Astrocyte (in vitro differentiated cells and primary cell): ENCODE data around the gene CTIF. TPM values are rescaled to one million over a fixed set of nuclear protein-coding genes. Genes with fewer than 3 reads are reported as not detected.

Experiments used
- DNase-seq: peaks from one replicate; pipeline ENCODE4 v3.0.0-alpha.2; 2010; ENCODE audit warnings: low read depth
- FAIRE-seq: peaks from 2 replicates; lab custom pipeline; 2011; peaks lifted over from hg19 to GRCh38; lab: Jason Lieb, UNC
- H2AFZ ChIP-seq: 2 replicates; pipeline ENCODE4 v1.6.0; 2012; ENCODE audit warnings: low read depth, low read length, inconsistent platforms
- H3K27ac ChIP-seq: 2 replicates; pipeline ENCODE4 v1.5.1; 2011; ENCODE audit warnings: low read depth, low read length, inconsistent platforms
- H3K27me3 ChIP-seq: 2 replicates; pipeline ENCODE4 v1.6.0; 2011; ENCODE audit warnings: low read length, inconsistent platforms; ENCODE audit not compliant: insufficient read depth
- H3K36me3 ChIP-seq: 2 replicates; pipeline ENCODE4 v1.5.1; 2011; ENCODE audit warnings: low read length, inconsistent platforms; ENCODE audit not compliant: insufficient read depth
- H3K4me1 ChIP-seq: 2 replicates; pipeline ENCODE4 v1.5.1; 2011; ENCODE audit warnings: low read length, inconsistent platforms; ENCODE audit not compliant: insufficient read depth
- H3K4me2 ChIP-seq: 2 replicates; pipeline ENCODE4 v1.6.0; 2012; ENCODE audit warnings: low read length, inconsistent platforms
- H3K4me3 ChIP-seq: 2 replicates; pipeline ENCODE4 v1.5.1; 2011; ENCODE audit warnings: low read depth, mild to moderate bottlenecking, low read length, inconsistent platforms; ENCODE audit not compliant: insufficient read depth
- H3K79me2 ChIP-seq: 2 replicates; pipeline ENCODE4 v1.6.0; 2012; ENCODE audit warnings: mild to moderate bottlenecking, low read length, inconsistent platforms; ENCODE audit not compliant: insufficient read depth
- H3K9ac ChIP-seq: 2 replicates; pipeline ENCODE4 v1.6.0; 2012; ENCODE audit warnings: mild to moderate bottlenecking, low read length, inconsistent platforms
- H3K9me3 ChIP-seq: 2 replicates; pipeline ENCODE4 v1.5.1; 2012; ENCODE audit warnings: low read depth, mild to moderate bottlenecking, low read length, inconsistent platforms; ENCODE audit not compliant: insufficient read depth
- H4K20me1 ChIP-seq: 2 replicates; pipeline ENCODE4 v1.6.0; 2012; ENCODE audit warnings: low read length, inconsistent platforms; ENCODE audit not compliant: insufficient read depth
- H3K27ac Mint-ChIP-seq: one replicate; pipeline ENCODE4 v1.8.0; 2021; ENCODE audit warnings: mild to moderate bottlenecking, mixed read lengths; ENCODE audit not compliant: unreplicated experiment
- H3K27me3 Mint-ChIP-seq: one replicate; pipeline ENCODE4 v1.8.0; 2021; ENCODE audit warnings: low read depth, mixed read lengths; ENCODE audit not compliant: unreplicated experiment
- H3K36me3 Mint-ChIP-seq: one replicate; pipeline ENCODE4 v1.8.0; 2021; ENCODE audit warnings: low read depth, mixed read lengths; ENCODE audit not compliant: unreplicated experiment
- H3K4me1 Mint-ChIP-seq: one replicate; pipeline ENCODE4 v1.8.0; 2021; ENCODE audit warnings: low read depth, mixed read lengths; ENCODE audit not compliant: unreplicated experiment
- H3K4me3 Mint-ChIP-seq: one replicate; pipeline ENCODE4 v1.8.0; 2021; ENCODE audit warnings: mild to moderate bottlenecking, moderate library complexity, mixed read lengths; ENCODE audit not compliant: unreplicated experiment
- H3K9me3 Mint-ChIP-seq: one replicate; pipeline ENCODE4 v1.8.0; 2021; ENCODE audit warnings: mild to moderate bottlenecking, mixed read lengths; ENCODE audit not compliant: unreplicated experiment
- EZH2 ChIP-seq: IDR thresholded peaks from 2 replicates; pipeline ENCODE4 v1.6.1; 2012; ENCODE audit warnings: mild to moderate bottlenecking, low read length, inconsistent platforms; ENCODE audit not compliant: insufficient read depth
- total RNA-seq: library from RNA; stranded (reverse); gene quantifications from 2 replicates; pipeline ENCODE4 v1.2.1, GENCODE V29; 2021
- TF ChIP-seq, protein P1 (sequence below): IDR thresholded peaks from 2 replicates; pipeline ENCODE4 v1.5.1; 2011; ENCODE audit warnings: low read depth, mild to moderate bottlenecking, inconsistent platforms, low read length, moderate library complexity; ENCODE audit not compliant: insufficient read depth

Gene CTIF
- total RNA-seq, 1 donor from 2014 or later, result 101 TPM

DNA sequence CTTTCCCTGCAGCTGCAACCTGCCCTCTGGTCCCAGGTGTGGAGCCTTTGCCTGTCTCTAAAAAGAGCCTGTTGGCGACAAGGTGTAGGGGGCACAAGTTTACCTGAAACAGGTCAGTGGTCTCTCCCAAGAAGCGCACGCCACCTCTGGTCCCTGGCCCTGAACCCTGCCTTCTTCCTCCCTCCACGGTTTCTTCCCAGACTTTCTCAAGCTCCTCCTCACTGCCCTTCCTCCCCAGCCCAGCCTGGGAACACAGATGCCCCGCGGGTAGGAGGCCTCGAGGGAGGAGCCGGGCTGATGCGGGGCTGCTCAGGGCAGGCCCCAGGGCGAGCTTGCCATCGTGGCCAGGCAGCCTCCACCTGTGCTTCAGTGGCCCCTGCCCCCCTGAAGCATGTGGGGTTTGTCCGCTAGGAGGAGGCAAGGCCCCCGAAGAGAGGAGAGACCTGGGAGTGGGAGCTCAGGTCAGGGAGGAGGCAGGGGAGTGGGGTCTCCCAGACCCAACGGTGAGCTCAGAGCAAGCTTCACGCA, 322.4 kb downstream of the CTIF start:
- FAIRE-seq, result no peak
- no peaks in the 10 kb centered on the region for H3K27me3 ChIP-seq
- H3K4me1 ChIP-seq, result peaks cover 48% of the 10 kb centered on the region
- no peak overlapping the region for H3K4me2 ChIP-seq
- no peak overlapping the region for H2AFZ ChIP-seq
- H3K27ac Mint-ChIP-seq, result no peak overlapping the region
- H3K36me3 ChIP-seq, result peaks cover 8% of the 10 kb centered on the region
- peaks cover 41% of the 10 kb centered on the region for H3K36me3 Mint-ChIP-seq
- H4K20me1 ChIP-seq, result no peaks in the 10 kb centered on the region
- no peaks in the 10 kb centered on the region for H3K79me2 ChIP-seq
- no peak for DNase-seq
- peaks cover 21% of the 10 kb centered on the region for H3K4me1 Mint-ChIP-seq
- no peak overlapping the region for H3K4me3 ChIP-seq
- no peak overlapping the region for H3K9ac ChIP-seq
- H3K4me3 Mint-ChIP-seq, result no peak overlapping the region
- H3K9me3 Mint-ChIP-seq, result no peaks in the 10 kb centered on the region
- peaks cover 3% of the 10 kb centered on the region for H3K9me3 ChIP-seq
- H3K27me3 Mint-ChIP-seq, result no peaks in the 10 kb centered on the region
- H3K27ac ChIP-seq, result no peak overlapping the region
- no peak for TF ChIP-seq EZH2
- TF ChIP-seq, protein P1, sequence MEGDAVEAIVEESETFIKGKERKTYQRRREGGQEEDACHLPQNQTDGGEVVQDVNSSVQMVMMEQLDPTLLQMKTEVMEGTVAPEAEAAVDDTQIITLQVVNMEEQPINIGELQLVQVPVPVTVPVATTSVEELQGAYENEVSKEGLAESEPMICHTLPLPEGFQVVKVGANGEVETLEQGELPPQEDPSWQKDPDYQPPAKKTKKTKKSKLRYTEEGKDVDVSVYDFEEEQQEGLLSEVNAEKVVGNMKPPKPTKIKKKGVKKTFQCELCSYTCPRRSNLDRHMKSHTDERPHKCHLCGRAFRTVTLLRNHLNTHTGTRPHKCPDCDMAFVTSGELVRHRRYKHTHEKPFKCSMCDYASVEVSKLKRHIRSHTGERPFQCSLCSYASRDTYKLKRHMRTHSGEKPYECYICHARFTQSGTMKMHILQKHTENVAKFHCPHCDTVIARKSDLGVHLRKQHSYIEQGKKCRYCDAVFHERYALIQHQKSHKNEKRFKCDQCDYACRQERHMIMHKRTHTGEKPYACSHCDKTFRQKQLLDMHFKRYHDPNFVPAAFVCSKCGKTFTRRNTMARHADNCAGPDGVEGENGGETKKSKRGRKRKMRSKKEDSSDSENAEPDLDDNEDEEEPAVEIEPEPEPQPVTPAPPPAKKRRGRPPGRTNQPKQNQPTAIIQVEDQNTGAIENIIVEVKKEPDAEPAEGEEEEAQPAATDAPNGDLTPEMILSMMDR, result no peak

DNA sequence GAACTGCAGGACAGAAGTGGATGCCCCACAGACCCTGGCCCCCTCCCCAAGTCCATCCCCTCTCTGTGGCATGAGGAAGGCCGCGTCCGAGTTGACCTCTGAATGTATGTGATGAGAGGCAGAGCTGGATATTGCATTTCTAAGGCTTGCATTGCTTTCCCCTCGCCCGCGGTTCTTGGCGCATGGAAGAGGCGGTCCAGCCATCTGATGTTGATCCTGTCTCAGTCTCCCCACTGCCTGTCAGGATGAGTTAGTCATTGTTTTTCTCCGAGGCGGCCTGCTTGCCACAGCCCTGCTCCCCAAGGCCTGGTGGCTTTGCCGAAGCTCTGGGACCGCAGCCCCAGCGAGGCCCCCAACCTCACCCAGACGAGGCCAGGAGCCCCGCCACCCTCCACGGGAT, 323.3 kb downstream of the CTIF start:
- Histone ChIP-seq H3K36me3 (peaks cover 8% of the 10 kb centered on the region), H3K27ac (peak overlapping the region; percentile 30), H3K9me3 (peaks cover 3% of the 10 kb centered on the region), H3K27me3 (no peaks in the 10 kb centered on the region), H4K20me1 (no peaks in the 10 kb centered on the region), H3K4me3 (no peak overlapping the region), H3K4me1 (peaks cover 52% of the 10 kb centered on the region), H3K9ac (peak overlapping the region; percentile 10), H2AFZ (no peak overlapping the region), H3K79me2 (no peaks in the 10 kb centered on the region), H3K4me2 (no peak overlapping the region)
- no peak for DNase-seq
- Mint-ChIP-seq H3K27me3 (no peaks in the 10 kb centered on the region), H3K4me3 (no peak overlapping the region), H3K27ac (no peak overlapping the region), H3K9me3 (no peaks in the 10 kb centered on the region), H3K4me1 (peaks cover 16% of the 10 kb centered on the region), H3K36me3 (peaks cover 35% of the 10 kb centered on the region)
- TF ChIP-seq, protein P1, result no peak
- no peak for TF ChIP-seq EZH2
- FAIRE-seq, result no peak

DNA sequence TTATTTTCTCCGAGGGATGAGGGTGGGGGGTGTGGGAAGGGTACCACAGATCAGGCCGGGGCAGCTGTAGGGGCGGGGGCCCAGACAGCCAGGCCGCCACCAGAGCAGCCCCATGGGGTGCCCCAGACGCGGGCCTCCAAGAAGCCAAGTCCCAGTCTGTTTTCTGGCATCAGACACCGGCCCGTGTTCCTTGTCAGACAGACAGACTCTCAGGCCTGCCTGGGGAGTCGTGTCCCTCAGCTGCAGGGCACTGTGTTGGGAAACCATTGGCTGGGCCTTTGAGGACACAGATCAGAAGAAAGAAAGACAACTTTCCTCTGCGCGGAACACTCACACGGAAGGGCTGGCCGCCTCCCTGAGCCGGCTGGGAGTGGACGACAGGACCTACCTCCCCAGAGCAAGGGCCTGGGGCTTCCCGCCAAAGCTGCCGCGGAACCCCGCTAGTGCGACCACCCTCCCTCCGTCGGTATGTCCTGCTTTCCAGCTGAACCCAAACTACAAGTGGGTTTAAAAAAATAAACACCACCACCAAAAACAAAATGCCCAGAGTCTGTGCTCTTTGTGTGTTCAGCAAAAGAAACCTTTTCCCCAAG, 323.9 kb downstream of the CTIF start:
- no peak overlapping the region for H3K4me3 Mint-ChIP-seq
- peaks cover 16% of the 10 kb centered on the region for H3K4me1 Mint-ChIP-seq
- no peak overlapping the region for H3K27ac Mint-ChIP-seq

More for the DNA sequence above, 323.9 kb downstream of the CTIF start:
- TF ChIP-seq, protein P1, result no peak
- no peak for TF ChIP-seq EZH2
- no peak for DNase-seq
- Mint-ChIP-seq H3K9me3 (no peaks in the 10 kb centered on the region), H3K27me3 (no peaks in the 10 kb centered on the region), H3K36me3 (peaks cover 28% of the 10 kb centered on the region)
- Histone ChIP-seq H3K27ac (peak overlapping the region; percentile 28), H3K27me3 (no peaks in the 10 kb centered on the region), H3K4me2 (no peak overlapping the region), H2AFZ (no peak overlapping the region), H3K9ac (no peak overlapping the region), H3K4me3 (no peak overlapping the region), H3K4me1 (peaks cover 52% of the 10 kb centered on the region), H3K79me2 (no peaks in the 10 kb centered on the region), H3K9me3 (peaks cover 3% of the 10 kb centered on the region), H4K20me1 (no peaks in the 10 kb centered on the region), H3K36me3 (peaks cover 8% of the 10 kb centered on the region)
- FAIRE-seq, result no peak
